HEK293 (cell line): ENCODE data around the gene ENGASE.

Source experiments
- ATF2 ChIP-seq: fragments of 450-650 bp; formaldehyde crosslinking; IDR thresholded peaks from 2 replicates; pipeline ENCODE4 v1.5.1; 2016; ENCODE audit warnings: missing biosample characterization, missing genetic modification characterization, low read depth
- PRDM2 ChIP-seq: fragments of 450-650 bp; formaldehyde crosslinking; IDR thresholded peaks from 2 replicates; pipeline ENCODE4 v1.5.1; 2016; ENCODE audit warnings: missing biosample characterization, missing genetic modification characterization, borderline replicate concordance
- ZNF202 ChIP-seq: fragments of 450-650 bp; formaldehyde crosslinking; IDR thresholded peaks from 2 replicates; pipeline ENCODE4 v1.5.1; 2016; ENCODE audit warnings: missing biosample characterization, missing genetic modification characterization, borderline replicate concordance
- ZNF521 ChIP-seq: fragments of 450-650 bp; formaldehyde crosslinking; IDR thresholded peaks from 2 replicates; pipeline ENCODE4 v1.5.1; 2017; ENCODE audit warnings: missing biosample characterization, mild to moderate bottlenecking, missing genetic modification characterization
- ZNF530 ChIP-seq: fragments of 450-650 bp; formaldehyde crosslinking; IDR thresholded peaks from 2 replicates; pipeline ENCODE4 v1.5.1; 2016; ENCODE audit warnings: low read depth, missing biosample characterization, missing genetic modification characterization
- ZNF776 ChIP-seq: fragments of 450-650 bp; formaldehyde crosslinking; IDR thresholded peaks from 2 replicates; pipeline ENCODE4 v1.5.0; 2017; ENCODE audit warnings: missing biosample characterization, missing genetic modification characterization, borderline replicate concordance
- TF ChIP-seq, protein P1 (sequence below): fragments of 450-650 bp; formaldehyde crosslinking; IDR thresholded peaks from 2 replicates; pipeline ENCODE4 v1.5.1; 2016; ENCODE audit warnings: missing biosample characterization, missing genetic modification characterization
- TF ChIP-seq, protein P2 (sequence below): fragments of 450-650 bp; formaldehyde crosslinking; IDR thresholded peaks from 2 replicates; pipeline ENCODE4 v1.5.1; 2016; ENCODE audit warnings: missing biosample characterization, missing genetic modification characterization

DNA sequence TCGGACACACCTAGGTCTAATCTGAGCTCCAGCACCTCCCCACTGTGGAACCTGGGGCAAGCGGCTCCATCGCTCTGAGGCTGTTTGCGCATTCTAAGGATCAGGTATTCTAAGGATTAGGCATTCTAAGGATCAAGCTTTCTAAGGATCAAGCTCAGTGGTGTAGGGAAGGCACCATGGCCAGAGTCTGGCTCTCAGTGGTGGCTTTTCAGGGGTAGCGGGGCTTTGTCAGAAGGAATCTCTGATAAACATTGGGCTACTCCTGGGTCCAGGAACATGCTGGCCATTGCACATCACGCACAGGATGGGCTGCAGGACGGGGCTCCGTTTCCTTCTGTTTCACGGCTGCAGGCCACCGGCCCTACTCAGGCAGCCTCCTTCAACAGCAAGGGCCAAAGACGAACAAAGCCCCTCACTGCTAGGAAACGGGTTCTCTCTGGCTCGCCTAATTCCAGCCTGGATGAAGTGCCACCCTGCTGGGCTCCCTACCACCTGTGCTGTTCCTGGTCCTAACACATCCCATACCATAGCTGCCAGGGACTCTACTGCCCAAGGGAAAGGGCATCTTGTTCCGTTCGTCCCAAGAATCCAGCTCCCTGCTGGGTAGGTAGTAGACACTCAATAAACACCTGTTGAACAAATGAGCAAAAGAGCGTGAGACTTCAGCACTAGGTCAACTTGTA, 45.2 kb upstream of the ENGASE start:
- no peak for TF ChIP-seq ZNF202 (tag by site-specific recombination)
- TF ChIP-seq, protein P1, sequence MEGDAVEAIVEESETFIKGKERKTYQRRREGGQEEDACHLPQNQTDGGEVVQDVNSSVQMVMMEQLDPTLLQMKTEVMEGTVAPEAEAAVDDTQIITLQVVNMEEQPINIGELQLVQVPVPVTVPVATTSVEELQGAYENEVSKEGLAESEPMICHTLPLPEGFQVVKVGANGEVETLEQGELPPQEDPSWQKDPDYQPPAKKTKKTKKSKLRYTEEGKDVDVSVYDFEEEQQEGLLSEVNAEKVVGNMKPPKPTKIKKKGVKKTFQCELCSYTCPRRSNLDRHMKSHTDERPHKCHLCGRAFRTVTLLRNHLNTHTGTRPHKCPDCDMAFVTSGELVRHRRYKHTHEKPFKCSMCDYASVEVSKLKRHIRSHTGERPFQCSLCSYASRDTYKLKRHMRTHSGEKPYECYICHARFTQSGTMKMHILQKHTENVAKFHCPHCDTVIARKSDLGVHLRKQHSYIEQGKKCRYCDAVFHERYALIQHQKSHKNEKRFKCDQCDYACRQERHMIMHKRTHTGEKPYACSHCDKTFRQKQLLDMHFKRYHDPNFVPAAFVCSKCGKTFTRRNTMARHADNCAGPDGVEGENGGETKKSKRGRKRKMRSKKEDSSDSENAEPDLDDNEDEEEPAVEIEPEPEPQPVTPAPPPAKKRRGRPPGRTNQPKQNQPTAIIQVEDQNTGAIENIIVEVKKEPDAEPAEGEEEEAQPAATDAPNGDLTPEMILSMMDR (tag by site-specific recombination), result no peak
- TF ChIP-seq, protein P2, sequence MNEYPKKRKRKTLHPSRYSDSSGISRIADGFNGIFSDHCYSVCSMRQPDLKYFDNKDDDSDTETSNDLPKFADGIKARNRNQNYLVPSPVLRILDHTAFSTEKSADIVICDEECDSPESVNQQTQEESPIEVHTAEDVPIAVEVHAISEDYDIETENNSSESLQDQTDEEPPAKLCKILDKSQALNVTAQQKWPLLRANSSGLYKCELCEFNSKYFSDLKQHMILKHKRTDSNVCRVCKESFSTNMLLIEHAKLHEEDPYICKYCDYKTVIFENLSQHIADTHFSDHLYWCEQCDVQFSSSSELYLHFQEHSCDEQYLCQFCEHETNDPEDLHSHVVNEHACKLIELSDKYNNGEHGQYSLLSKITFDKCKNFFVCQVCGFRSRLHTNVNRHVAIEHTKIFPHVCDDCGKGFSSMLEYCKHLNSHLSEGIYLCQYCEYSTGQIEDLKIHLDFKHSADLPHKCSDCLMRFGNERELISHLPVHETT (tag by site-specific recombination), result no peak
- TF ChIP-seq ZNF530, result no peak
- TF ChIP-seq ATF2 (tag by site-specific recombination), result no peak
- no peak for TF ChIP-seq ZNF776
- no peak for TF ChIP-seq PRDM2 (tag by site-specific recombination)
- no peak for TF ChIP-seq ZNF521
